AG20443 (cell line): ENCODE measurements around the gene PXK.
"Not testable (repeated sequence)": the region's sequence is repeated elsewhere in the genome, so short reads cannot be mapped to it uniquely, and the experiment has no call there.

Experiments used
- DNase-seq: peaks from one replicate; pipeline ENCODE4 v3.0.0; 2012; ENCODE audit warnings: low spot score, mixed read lengths

PXK gene

GRCh38 chr3:58323529-58324390 lies 8.9 kb upstream of the PXK start:
- DNase-seq: no peak

- no peak for DNase-seq
These were observed 8.0 kb upstream of the PXK start for GRCh38 chr3:58324391-58325390.

- DNase-seq: no peak
These were observed 7.1 kb upstream of the PXK start for GRCh38 chr3:58325525-58325992.

- DNase-seq: no peak
These were observed 6.3 kb upstream of the PXK start for GRCh38 chr3:58326267-58326900.

- no peak for DNase-seq
These were observed 3.4 kb upstream of the PXK start for GRCh38 chr3:58329150-58329921.

DNA sequence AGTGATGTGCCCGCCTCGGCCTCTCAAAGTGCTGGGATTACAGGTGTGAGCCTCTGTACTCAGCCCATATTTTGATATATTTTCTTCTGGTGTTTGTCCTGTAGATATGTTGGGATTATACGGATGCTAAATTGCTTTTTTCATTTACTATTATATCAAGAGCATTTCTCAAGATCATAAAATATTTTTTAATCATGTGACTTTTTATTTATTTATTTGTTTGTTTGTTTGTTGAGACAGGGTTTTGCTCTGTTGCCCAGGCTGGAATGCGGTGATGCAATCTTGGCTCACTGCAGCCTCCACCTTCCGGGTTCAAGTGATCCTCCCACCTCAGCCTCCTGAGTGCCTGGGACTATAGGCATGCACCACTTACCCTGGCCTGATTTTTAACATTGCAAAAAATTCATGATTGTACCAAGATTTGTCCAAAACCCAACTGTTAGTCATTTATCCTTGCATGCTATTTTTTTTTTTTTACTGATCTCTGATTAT lies 2.7 kb upstream of the PXK start:
- no peak for DNase-seq

- DNase-seq: no peak
These were observed 1.0 kb upstream of the PXK start for GRCh38 chr3:58331593-58332152.

DNA sequence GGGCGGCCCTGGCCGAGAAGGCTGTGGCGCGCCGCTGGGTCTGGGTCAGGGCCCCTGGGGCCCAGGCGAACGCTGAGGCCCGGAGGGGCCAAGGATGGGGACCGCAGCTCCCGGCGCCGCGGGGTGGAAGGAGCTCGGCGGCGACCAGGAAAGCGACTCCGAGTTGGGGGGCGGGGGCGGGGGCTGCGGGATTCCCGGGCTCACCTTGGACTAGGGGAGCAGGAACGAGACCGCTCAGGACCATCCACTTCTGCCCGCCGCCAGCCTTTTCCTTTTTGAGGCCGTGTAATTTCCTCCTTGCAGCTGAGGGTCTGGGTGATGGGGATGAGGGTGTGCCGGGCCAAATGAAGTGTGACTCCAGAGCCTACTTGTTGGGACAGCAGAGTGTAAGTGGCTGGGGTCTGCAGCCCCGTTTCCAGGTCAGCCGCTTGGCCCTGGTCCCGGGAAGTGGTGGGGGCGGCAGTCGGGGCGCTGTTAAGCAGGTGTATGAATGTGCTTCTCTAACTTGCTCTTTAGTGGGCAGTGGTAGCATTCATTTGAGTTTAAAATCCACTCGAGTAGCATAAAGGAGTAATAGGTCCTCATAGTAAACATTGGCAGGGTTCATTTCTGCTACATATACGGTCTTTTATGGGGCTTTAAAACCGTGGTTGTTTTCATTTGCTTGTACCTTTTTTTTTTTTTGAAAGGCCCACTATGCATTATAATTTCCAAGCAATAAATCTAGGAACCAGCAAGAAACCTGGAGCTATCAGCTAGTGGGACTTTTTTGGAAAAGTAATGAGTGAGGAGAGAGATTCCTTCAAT lies 717 bp downstream of the PXK start:
- DNase-seq: peak; percentile 22

DNA sequence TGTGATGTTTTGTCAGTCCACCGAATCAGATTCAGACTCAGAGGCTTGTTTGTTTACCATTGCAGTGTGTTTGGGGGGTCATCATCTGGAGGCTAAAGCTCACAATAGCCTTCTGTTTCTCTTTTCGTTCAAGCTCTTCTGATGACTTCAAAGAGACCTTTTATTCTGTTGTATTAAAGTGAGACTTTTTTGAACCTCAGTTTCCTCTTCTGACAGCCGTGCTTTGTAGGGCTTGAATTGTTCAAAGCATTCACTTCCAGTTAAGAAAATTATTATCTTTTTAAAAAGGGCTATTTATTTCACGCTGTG lies 1.3 kb downstream of the PXK start:
- DNase-seq: no peak

GRCh38 chr3:58334506-58334884 lies 1.8 kb downstream of the PXK start:
- DNase-seq: no peak

- no peak for DNase-seq
These were observed 2.9 kb downstream of the PXK start for GRCh38 chr3:58335652-58335947.

DNA sequence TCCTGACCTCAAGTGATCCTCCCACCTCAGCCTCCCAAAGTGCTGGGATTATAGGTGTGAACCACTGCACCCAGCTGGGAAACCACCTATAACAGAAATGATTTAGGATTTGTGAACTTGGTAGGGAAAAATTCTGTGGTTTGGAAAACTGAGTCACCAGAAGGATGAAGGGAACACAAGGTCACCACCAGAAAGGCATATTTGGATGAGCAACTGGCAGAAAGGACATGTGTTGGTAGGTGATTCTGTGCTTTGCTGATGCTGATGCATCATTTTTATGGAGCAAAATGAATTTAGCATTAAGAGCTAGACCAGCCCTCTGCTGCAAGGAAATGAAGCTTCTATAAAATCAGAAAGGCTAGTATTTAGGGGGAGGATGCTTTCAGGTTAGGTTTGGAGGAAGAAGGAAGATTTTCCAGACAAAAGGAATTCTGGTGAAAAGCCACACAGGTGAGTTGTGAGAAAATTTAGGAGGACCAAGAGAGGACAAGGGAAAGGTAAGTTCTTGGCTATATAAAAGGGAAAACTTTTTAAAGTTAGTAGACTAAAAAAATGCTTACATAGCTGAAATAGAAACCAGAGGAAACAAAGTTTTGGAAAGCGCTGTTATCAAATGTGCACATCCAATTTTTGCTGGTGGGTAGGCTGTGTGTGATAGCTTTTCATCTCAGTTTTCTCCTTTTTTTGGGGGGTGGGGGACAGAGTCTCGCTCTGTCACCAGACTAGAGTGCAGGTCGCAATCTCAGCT lies 3.6 kb downstream of the PXK start:
- DNase-seq: peak; percentile 65

DNA sequence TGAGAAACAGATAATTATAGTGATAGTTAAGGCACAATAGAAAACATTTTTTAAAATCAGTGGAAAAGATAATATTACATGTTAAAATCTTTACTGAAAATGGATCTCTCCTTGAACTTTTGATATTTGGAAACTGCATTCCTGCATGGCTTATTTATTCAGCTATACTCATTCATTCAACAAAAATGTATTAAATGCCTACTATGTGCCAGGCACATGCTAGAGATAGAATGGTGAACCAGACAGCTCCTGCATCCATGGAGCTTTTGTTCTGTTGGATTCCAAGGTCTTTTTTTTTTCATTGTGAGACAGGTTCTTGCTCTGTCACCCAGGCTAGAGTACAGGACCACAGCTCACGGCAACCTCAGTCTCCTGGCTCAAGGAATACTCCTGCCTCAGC lies 4.5 kb downstream of the PXK start:
- no peak for DNase-seq

GRCh38 chr3:58339146-58339545 lies 6.5 kb downstream of the PXK start:
- not testable (repeated sequence) for DNase-seq

GRCh38 chr3:58340594-58341244 lies 8.0 kb downstream of the PXK start:
- no peak for DNase-seq

- no peak for DNase-seq
These were observed 8.7 kb downstream of the PXK start for GRCh38 chr3:58341376-58341775.

DNA sequence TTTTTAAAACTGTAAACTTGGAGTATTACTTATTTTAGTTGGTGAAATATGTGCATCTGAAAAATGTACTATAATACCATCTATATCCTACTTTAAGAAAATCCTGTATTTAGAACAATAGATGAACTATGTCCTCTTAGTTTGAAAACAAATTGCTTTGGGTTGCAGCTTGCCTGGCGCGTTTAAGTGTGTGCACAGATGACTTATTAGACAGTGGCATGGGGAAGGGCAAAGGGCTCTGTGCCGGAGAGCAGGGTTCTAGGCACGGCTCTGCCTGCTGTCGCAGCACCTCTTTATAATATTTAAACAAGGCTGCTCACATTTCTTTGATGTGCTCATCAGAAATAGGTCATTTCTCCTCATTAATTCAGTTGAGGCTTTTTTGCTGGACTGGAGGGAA lies 10.0 kb downstream of the PXK start:
- DNase-seq: no peak

GRCh38 chr3:58345457-58345856 lies 12.8 kb downstream of the PXK start:
- no peak for DNase-seq

DNA sequence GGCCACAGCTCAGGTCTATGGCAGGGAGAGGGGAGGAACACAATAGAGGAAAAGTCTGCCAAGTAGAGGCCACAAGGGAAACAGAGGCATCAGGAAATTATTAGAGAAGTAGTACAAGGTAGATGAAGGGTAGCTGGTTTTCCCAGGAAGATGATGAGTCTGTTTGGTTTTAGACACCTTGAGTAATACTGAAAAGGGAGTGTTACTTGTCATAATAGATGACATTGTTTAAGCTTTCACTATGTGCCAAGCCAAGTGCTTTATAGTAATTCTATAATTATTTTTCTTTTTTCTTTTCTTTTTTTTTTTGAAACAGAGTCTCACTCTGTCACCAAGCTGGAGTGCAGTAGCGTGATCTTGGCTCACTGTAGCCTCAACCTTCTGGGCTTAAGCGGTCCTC lies 13.7 kb downstream of the PXK start:
- DNase-seq: no peak
